Measurements from ENCODE around the gene LTA4H.

- TF ChIP-seq CTCF (conservative IDR thresholded peaks at IDR 0.05; ENCODE audit: low read depth, low read length), result no peak
- no peak for TF ChIP-seq EZH2 (IDR thresholded peaks at IDR 0.05; ENCODE audit: borderline replicate concordance, low read depth, low read length, poor library complexity, severe bottlenecking)
These were observed 5.8 kb upstream of the LTA4H start for GRCh38 chr12:96041181-96041580.

Data from A673 (cell line).